ACC112 (cell line): ENCODE data around the gene MICA.
"Not testable (repeated sequence)": the region's sequence is repeated elsewhere in the genome, so short reads cannot be mapped to it uniquely, and the experiment has no call there.

Experiments
- H2AFZ ChIP-seq: fragments of 200-600 bp; sonication (generic); one replicate; pipeline ENCODE4 v1.6.0; 2017; ENCODE audit warnings: antibody characterized with exemption, low read length; ENCODE audit not compliant: unreplicated experiment
- H3K27ac ChIP-seq: fragments of 200-600 bp; sonication (generic); 2 replicates; pipeline ENCODE4 v1.5.1; 2014; ENCODE audit warnings: low read depth, mild to moderate bottlenecking, antibody characterized with exemption, low read length, moderate library complexity
- H3K27me3 ChIP-seq: fragments of 200-600 bp; sonication (generic); 2 replicates; pipeline ENCODE4 v1.6.1; 2014; ENCODE audit warnings: mild to moderate bottlenecking, antibody characterized with exemption, low read length, moderate library complexity, mixed read lengths; ENCODE audit not compliant: insufficient read depth
- H3K36me3 ChIP-seq: fragments of 200-600 bp; sonication (generic); 2 replicates; pipeline ENCODE4 v1.6.1; 2016; ENCODE audit warnings: mild to moderate bottlenecking, antibody characterized with exemption, low read length, moderate library complexity, mixed read lengths; ENCODE audit not compliant: insufficient read depth
- H3K4me1 ChIP-seq: fragments of 200-600 bp; sonication (generic); one replicate; pipeline ENCODE4 v1.6.1; 2016; ENCODE audit warnings: low read length, mixed read lengths; ENCODE audit not compliant: insufficient read depth, unreplicated experiment, control insufficient read depth
- H3K4me3 ChIP-seq: fragments of 200-600 bp; sonication (generic); 2 replicates; pipeline ENCODE4 v1.5.1; 2014; ENCODE audit warnings: mild to moderate bottlenecking, low read depth, low read length
- H3K79me2 ChIP-seq: fragments of 200-600 bp; sonication (generic); one replicate; pipeline ENCODE4 v1.6.0; 2016; ENCODE audit warnings: low read length; ENCODE audit not compliant: control insufficient read depth, unreplicated experiment, insufficient read depth

Gene MICA

GRCh38 chr6:31383149-31383548 is 20.2 kb upstream of the MICA start:
- Histone ChIP-seq H3K36me3 (no peaks in the 10 kb centered on the region), H2AFZ (no peak overlapping the region), H3K79me2 (no peaks in the 10 kb centered on the region), H3K27ac (no peak overlapping the region), H3K27me3 (peaks cover 16% of the 10 kb centered on the region), H3K4me3 (no peak overlapping the region), H3K4me1 (no peaks in the 10 kb centered on the region)

DNA sequence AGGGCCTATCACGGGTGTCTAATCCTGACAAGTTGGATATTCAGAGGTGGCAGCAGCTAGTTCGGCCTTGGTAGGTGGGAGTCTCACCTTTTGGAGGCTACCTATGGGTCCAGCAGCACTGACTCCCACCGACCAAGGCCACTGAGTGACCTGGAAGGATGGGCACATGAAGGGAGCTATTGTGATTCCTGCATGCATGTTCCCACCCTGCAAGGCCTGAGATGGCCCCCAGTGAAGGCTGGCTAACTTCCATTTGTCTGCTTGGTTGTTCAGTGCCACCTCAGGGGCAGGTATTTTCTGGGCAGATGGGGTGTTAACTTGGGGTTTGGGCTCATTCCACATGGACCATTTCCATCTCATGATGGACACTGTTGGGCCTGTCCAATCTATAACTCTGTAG is 18.4 kb upstream of the MICA start:
- no peaks in the 10 kb centered on the region for H3K79me2 ChIP-seq
- no peak overlapping the region for H3K27ac ChIP-seq
- H3K4me1 ChIP-seq, result no peaks in the 10 kb centered on the region
- no peak overlapping the region for H3K4me3 ChIP-seq
- H3K27me3 ChIP-seq, result 0 out of 2 replicates have a peak, but pooled peaks cover under 1% of the 10 kb centered on the region
- no peak overlapping the region for H2AFZ ChIP-seq
- no peaks in the 10 kb centered on the region for H3K36me3 ChIP-seq

DNA sequence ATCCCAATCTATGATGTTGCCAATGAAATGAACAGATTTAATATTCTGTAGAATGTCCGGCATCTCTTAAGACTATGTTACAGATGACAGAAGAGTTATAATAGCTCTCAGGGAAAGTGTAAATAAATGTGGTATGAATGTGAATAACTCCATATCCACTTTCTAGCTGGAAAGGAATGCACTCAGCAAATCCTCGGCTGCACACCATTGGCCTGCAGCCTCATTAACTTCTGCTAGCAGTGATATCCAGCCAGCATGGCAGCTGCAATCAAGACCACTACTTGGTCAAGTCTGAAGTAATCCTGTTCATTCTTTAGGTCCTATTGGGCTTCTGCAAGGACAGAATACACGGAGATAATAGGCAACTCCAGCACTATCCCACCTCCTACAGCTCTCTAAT is 17.3 kb upstream of the MICA start:
- H2AFZ ChIP-seq, result no peak overlapping the region
- no peak overlapping the region for H3K4me3 ChIP-seq
- no peak overlapping the region for H3K27ac ChIP-seq
- no peaks in the 10 kb centered on the region for H3K4me1 ChIP-seq
- H3K79me2 ChIP-seq, result no peaks in the 10 kb centered on the region
- no peaks in the 10 kb centered on the region for H3K27me3 ChIP-seq
- H3K36me3 ChIP-seq, result no peaks in the 10 kb centered on the region

DNA sequence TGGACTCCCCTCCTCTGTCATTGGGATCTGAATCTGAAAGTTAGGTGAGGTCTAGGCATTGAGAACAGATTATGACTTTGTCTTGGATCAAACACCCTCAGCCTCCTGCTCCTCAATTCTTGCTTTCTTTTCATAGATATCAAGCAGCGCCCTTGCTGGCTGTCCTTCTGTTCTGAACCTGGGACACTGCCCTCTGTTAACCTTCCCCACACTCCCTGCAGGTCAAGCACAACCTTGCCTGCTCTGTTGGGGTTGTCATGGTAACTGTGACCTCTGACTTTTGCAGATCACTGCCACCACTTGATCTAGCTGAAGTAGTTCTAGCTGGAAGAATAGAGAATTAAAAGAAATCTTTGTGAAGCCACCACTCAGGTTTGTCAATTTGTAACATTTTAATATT is 16.4 kb upstream of the MICA start:
- no peaks in the 10 kb centered on the region for H3K27me3 ChIP-seq
- H3K36me3 ChIP-seq, result no peaks in the 10 kb centered on the region
- no peaks in the 10 kb centered on the region for H3K79me2 ChIP-seq
- no peak overlapping the region for H3K4me3 ChIP-seq
- no peak overlapping the region for H2AFZ ChIP-seq
- no peaks in the 10 kb centered on the region for H3K4me1 ChIP-seq
- H3K27ac ChIP-seq, result no peak overlapping the region

GRCh38 chr6:31388916-31389801 is 14.2 kb upstream of the MICA start:
- H3K27ac ChIP-seq, H3K36me3 ChIP-seq, H3K79me2 ChIP-seq, H3K4me1 ChIP-seq, H3K4me3 ChIP-seq, H2AFZ ChIP-seq, H3K27me3 ChIP-seq: not testable (repeated sequence)

- not testable (repeated sequence) for H3K4me3 ChIP-seq, H3K27me3 ChIP-seq, H3K4me1 ChIP-seq, H3K79me2 ChIP-seq, H3K36me3 ChIP-seq, H3K27ac ChIP-seq, H2AFZ ChIP-seq
These were observed 13.6 kb upstream of the MICA start for GRCh38 chr6:31389802-31390132.

DNA sequence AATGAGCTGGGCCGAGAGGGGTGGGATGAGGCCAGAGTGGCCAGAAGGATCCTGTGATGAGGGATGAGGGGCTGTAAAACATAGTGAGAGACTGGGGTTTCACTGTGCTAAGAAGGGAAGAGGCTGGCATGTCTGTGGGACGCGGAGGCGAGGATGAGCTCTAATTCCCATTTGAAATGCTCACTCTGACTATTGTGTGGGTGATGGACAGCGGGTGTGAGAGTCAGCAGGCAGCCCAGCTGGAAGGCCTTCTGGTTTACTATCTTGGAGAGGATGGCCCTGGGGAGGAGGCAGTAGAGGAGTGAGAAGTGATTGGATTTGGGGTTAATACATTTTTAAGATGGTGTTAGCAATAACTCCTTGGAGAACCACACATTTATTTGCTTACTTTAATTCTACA is 9.5 kb upstream of the MICA start:
- Histone ChIP-seq H3K36me3 (no peaks in the 10 kb centered on the region), H3K27me3 (no peaks in the 10 kb centered on the region), H2AFZ (no peak overlapping the region), H3K79me2 (no peaks in the 10 kb centered on the region), H3K4me1 (peaks cover 14% of the 10 kb centered on the region), H3K4me3 (no peak overlapping the region), H3K27ac (no peak overlapping the region)

GRCh38 chr6:31394381-31394780 is 9.0 kb upstream of the MICA start:
- Histone ChIP-seq H3K4me1 (peaks cover 14% of the 10 kb centered on the region), H3K4me3 (no peak overlapping the region), H3K79me2 (no peaks in the 10 kb centered on the region), H2AFZ (no peak overlapping the region), H3K27ac (no peak overlapping the region), H3K27me3 (no peaks in the 10 kb centered on the region), H3K36me3 (no peaks in the 10 kb centered on the region)

DNA sequence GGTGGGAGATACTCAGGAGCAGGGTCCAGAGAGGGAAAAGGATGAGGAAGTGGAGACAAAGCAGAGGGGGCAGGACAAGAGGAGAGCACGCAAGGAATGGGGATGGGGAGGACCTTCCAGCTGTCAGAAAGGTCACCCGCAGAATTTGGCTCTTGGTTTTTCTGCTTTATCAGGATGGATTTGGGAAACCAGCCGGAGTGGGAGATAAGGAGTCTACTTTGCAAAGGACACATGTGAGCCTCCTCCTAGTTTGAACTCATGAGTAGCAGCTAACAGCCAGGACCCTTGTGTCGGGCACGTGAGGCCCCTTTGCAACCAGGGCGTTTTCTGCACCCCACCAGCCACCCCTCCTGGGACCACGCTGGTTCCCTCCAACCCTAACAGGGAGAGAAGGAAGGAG is 7.6 kb upstream of the MICA start:
- H3K27me3 ChIP-seq, result no peaks in the 10 kb centered on the region
- no peak overlapping the region for H3K27ac ChIP-seq
- peaks cover 3% of the 10 kb centered on the region for H3K79me2 ChIP-seq
- H2AFZ ChIP-seq, result no peak overlapping the region
- H3K4me1 ChIP-seq, result peaks cover 14% of the 10 kb centered on the region
- H3K36me3 ChIP-seq, result no peaks in the 10 kb centered on the region
- no peak overlapping the region for H3K4me3 ChIP-seq

GRCh38 chr6:31396422-31397152 is 6.8 kb upstream of the MICA start:
- Histone ChIP-seq H3K27me3 (no peaks in the 10 kb centered on the region), H3K4me1 (peaks cover 15% of the 10 kb centered on the region), H2AFZ (no peak overlapping the region), H3K27ac (peak overlapping the region; percentile 41), H3K36me3 (no peaks in the 10 kb centered on the region), H3K79me2 (peaks cover 9% of the 10 kb centered on the region), H3K4me3 (peak overlapping the region; percentile 67)

DNA sequence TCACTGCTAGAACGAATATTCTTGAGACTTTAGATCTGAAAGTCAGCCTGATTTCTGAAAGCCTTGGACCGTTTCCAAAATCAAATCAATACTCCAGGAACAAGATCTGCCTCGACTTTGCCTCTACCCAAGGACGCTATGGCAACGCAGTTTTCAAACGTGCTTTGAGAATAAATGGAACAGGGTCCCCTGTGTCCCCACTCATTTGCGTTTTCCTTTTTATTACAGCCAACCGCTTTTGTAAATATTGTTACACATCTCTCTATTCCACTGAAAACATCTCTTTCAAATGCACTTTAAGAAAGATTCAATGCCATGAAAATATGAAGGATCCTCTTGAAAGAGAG is 6.3 kb upstream of the MICA start:
- not testable (repeated sequence) for H3K27ac ChIP-seq, H3K27me3 ChIP-seq, H3K36me3 ChIP-seq
- Histone ChIP-seq H3K79me2 (peaks cover 15% of the 10 kb centered on the region), H3K4me3 (peak overlapping the region; percentile 67), H2AFZ (peak overlapping the region; percentile 15), H3K4me1 (peaks cover 20% of the 10 kb centered on the region)
